ENCODE data around the gene HTR4. TPM values are rescaled to one million over a fixed set of nuclear protein-coding genes. Genes with fewer than 3 reads are reported as not detected.

The HTR4 gene
- total RNA-seq, 1 donor from 2014 or later = 0.99 TPM

GRCh38 chr5:148491015-148491792 is 163.1 kb downstream of the HTR4 start:
- H3K4me3 ChIP-seq = no peak overlapping the region
- H3K27ac ChIP-seq (replicated peaks) = peak overlapping the region; percentile 59
- H3K27me3 ChIP-seq (ENCODE audit: low read depth) = no peaks in the 10 kb centered on the region
- no peak for DNase-seq
- intact Hi-C loops (cut with micrococcal nuclease) = no loop called here
- H3K36me3 ChIP-seq = no peaks in the 10 kb centered on the region
- H3K9me3 ChIP-seq (replicated peaks) = no peaks in the 10 kb centered on the region
- TF ChIP-seq CTCF (IDR thresholded peaks at IDR 0.05; ENCODE audit: borderline replicate concordance) = no peak
- H3K4me1 ChIP-seq = peaks cover 26% of the 10 kb centered on the region

- Histone ChIP-seq H3K4me3 (no peak overlapping the region), H3K27ac (replicated peaks) (no peak overlapping the region), H3K9me3 (replicated peaks) (no peaks in the 10 kb centered on the region), H3K36me3 (no peaks in the 10 kb centered on the region), H3K4me1 (peaks cover 26% of the 10 kb centered on the region), H3K27me3 (ENCODE audit: low read depth) (peaks cover 5% of the 10 kb centered on the region)
- intact Hi-C loops (cut with micrococcal nuclease) = no loop called here
- no peak for TF ChIP-seq CTCF (IDR thresholded peaks at IDR 0.05; ENCODE audit: borderline replicate concordance)
- no peak for DNase-seq
Observed at GRCh38 chr5:148488757-148489156, 165.6 kb downstream of the HTR4 start.

- Histone ChIP-seq H3K27me3 (ENCODE audit: low read depth) (peaks cover 9% of the 10 kb centered on the region), H3K27ac (replicated peaks) (no peak overlapping the region), H3K4me1 (peaks cover 26% of the 10 kb centered on the region), H3K4me3 (no peak overlapping the region), H3K9me3 (replicated peaks) (no peaks in the 10 kb centered on the region), H3K36me3 (no peaks in the 10 kb centered on the region)
- no peak for TF ChIP-seq CTCF (IDR thresholded peaks at IDR 0.05; ENCODE audit: borderline replicate concordance)
- intact Hi-C loops (cut with micrococcal nuclease) = no loop called here
- no peak for DNase-seq
Observed at GRCh38 chr5:148486456-148486855, 167.9 kb downstream of the HTR4 start.

GRCh38 chr5:148484651-148485050 is 169.7 kb downstream of the HTR4 start:
- no peak for TF ChIP-seq CTCF (IDR thresholded peaks at IDR 0.05; ENCODE audit: borderline replicate concordance)
- intact Hi-C loops (cut with micrococcal nuclease) = no loop called here
- Histone ChIP-seq H3K4me3 (no peak overlapping the region), H3K27ac (replicated peaks) (no peak overlapping the region), H3K36me3 (no peaks in the 10 kb centered on the region), H3K9me3 (replicated peaks) (no peaks in the 10 kb centered on the region), H3K4me1 (peaks cover 13% of the 10 kb centered on the region), H3K27me3 (ENCODE audit: low read depth) (peaks cover 9% of the 10 kb centered on the region)
- DNase-seq = no peak

- no peak for TF ChIP-seq CTCF (IDR thresholded peaks at IDR 0.05; ENCODE audit: borderline replicate concordance)
- Histone ChIP-seq H3K27me3 (ENCODE audit: low read depth) (peaks cover 9% of the 10 kb centered on the region), H3K27ac (replicated peaks) (no peak overlapping the region), H3K9me3 (replicated peaks) (no peaks in the 10 kb centered on the region), H3K4me3 (no peak overlapping the region), H3K36me3 (no peaks in the 10 kb centered on the region), H3K4me1 (peaks cover 7% of the 10 kb centered on the region)
- no peak for DNase-seq
- intact Hi-C loops (cut with micrococcal nuclease) = no loop called here
Observed at GRCh38 chr5:148483750-148484149, 170.6 kb downstream of the HTR4 start.

Measured in left ventricle myocardium inferior (tissue), 1 donor.